IPS-NIHi7 (cell line): ENCODE results near the gene INVS.
"Not testable (repeated sequence)": the region's sequence is repeated elsewhere in the genome, so short reads cannot be mapped to it uniquely, and the experiment has no call there.

ENCODE experiments used
- DNase-seq: peaks from one replicate; pipeline ENCODE4 v3.0.0; 2012; ENCODE audit warnings: mixed read lengths; ENCODE audit errors: extremely low spot score

The INVS gene

DNA sequence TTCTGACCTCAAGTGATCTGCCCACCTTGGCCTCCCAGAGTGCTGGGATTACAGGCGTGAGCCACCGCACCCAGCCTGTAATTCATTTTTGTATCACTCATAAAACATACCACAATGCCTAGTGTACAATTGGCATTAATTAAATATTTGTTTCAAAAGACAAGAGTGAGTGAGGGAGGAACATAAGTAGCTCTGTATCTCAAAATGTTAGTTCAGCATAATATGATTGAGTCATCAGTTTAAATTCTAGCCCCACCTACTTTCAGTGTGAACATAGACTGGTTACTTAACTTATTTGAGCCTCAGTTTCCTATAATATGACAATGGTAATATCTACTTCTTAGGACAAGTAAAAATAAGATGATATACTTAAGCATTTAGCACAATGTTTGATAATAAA, 26.9 kb downstream of the INVS start:
- DNase-seq: no peak

DNA sequence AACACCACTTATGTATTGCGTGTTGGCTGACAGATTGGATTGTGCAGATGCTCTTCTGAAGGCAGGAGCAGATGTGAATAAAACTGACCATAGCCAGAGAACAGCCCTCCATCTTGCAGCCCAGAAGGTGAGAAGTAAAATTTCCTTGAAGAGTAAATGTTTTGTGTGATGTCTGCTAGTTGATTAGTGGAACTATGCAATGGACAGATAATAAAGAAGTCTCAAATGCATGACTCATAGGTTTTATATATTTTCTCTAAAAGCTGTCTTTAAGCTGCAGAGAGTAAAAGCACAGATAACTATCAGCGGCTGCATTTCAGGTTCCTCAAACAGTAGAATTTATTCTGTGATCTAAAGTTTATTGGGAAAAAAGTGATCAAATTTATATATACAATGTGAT, 27.4 kb downstream of the INVS start:
- DNase-seq: no peak

DNA sequence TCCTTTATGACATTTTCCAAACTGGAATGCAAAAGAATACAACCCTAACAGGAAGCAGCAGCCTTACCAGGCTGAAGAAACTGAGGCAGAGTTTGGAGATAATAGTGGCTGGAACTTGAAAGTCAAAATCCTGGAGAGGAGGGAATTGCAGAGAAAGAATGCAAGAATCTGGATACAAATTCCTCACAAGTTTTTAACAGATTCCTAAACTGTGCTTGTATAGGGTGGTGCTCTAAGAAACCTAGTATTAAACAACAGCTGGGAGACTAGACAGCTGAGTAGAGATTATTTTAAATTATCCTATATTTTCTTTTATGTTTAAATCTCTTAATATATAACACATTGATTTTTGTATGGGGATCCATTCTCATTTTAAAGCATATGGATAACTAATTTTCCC, 30.7 kb downstream of the INVS start:
- DNase-seq: no peak

DNA sequence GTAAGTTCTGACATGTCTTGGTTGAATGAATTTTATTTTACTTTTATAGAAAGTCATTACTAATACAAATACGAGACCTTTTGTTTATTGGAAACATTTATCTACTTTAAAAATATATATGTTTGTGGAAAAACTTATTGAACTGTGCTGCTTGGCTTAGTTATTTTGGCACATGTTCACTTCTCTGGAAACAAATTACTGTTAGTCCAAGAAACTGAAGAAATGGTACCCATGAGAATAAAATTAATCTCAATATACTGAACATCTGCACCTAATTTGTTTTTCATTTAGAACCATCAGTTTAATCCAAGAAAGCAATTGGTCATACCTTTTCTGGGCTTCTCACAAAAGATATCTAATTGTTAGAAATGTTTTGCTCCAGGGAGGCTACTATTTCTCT, 32.2 kb downstream of the INVS start:
- DNase-seq: no peak

DNA sequence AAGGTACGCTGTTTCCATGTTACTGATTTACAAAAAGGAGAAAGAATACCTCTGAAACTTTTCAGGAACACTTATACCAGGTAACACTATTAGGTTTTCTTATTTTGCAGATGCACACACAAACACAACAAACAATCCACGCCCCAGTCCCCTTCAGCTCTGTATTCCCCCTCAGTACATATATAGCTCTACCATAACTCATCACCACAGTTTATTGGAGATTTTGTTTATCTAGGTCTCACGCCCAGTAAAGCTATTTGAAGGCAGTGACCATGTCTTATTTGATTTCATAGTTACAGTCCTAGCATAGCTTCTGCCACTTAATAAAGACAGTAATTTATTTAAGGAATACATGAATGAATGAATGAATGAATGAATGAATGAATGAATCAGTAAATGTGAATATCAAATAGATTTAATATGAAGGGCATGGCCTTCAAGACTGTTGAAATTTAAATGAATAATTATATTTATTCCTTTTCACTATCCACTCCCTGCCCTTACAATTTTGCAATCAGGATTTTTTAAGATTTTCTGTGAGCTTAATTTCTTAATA, 32.9 kb downstream of the INVS start:
- DNase-seq: no peak

DNA sequence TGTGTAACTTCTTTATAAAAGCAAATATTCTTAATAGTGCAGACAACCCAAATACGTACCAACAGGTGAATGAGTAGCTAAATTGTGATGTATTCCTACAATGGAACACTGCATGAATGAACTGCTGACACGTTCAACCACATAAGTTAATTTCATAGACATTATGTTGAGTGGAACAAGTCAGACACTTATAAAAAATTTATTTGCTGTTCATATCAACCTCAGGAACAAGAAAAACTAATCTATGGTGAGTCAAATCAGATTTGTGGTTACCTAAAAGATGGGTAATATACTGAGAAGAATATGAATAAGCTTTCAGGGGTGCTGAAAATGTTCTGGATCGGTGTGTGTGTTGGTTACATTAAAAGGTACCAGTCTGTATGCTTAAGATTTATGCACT, 35.7 kb downstream of the INVS start:
- no peak for DNase-seq

DNA sequence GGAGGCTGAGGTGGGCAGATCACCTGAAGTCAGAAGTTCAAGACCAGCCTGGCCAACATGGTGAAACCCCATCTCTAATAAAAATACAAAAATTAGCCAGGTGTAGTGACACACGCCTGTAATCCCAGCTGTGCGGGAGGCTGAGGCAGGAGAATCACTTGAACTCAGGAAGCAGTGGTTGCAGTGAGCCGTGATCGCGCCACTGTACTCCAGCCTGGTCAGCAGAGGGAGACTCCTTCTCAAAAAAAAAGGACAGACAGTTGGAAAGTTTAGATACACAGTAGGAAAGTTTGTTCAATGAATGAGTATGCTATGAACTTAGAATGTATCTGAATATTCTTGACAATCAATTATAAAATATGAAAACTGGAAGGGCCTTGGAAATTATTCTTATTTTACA, 37.8 kb downstream of the INVS start:
- DNase-seq: not testable (repeated sequence)

DNA sequence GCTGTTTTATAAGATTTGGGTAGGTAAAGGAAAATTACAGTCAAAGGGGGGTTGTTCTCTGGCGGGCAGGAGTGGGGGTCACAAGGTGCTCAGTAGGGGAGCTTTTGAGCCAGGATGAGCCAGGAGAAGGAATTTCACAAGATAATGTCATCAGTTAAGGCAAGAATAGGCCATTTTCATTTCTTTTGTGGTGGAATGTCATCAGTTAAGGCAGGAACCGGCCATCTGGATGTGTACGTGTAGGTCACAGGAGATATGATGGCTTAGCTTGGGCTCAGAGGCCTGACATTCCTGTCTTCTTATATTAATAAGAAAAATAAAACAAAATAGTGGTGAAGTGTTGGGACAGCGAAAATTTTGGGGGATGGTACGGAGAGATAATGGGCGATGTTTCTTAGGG, 41.3 kb downstream of the INVS start:
- DNase-seq: not testable (repeated sequence)

DNA sequence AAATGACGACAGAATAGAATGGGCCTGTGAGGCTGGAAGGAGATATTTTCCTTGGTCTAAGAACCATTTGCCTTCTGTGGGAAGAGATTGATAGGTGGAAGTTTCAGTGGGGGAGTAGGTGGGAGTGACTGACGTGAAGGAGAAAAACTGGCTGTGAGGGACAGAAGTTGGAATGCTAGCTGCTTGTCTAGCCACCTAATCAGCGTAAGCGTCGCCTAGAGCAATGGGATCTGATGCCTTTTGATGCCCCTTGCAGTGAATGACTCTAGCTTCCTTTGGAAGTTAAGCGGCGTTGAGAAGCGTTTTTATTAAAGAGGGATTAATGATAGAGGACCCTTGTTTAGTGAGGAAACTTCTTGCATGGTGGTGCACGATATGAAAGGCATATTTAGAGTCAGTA, 42.8 kb downstream of the INVS start:
- not testable (repeated sequence) for DNase-seq

DNA sequence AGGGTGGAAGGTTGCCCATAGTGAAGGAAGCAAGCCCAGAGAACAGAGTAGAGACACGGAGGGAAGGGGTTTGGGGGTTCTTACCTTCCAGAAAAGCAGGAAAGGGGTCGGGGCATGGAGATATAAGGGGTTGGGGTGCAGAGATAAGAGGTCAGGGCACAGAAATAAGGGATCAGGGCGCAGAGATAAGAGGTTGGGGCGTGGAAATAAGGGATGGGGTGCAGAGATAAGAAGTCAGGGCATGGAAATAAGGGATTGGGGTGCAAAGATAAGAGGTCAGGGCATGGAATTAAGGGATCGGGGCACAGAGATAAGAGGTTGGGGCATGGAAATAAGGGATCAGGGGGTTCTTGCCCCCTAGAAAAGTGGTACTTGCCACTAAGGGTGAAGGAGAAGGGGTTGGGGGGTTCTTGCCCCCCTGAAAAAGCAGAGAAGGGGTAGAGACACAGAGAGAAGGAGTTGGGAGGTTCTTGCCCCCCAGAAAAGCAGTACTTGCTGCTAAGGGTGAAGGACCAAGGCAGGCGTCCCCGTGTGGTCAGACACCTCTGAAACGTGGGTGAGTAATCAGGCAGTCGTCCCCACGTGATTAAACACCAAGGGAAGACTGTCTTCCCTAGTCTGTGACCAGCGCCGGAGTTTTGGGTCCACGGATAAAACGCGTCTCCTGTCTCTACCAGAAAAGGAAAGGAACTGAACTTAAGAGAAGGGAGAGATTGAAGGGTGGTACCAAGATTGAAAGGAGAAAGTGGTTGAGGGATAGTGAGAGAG, 46.3 kb downstream of the INVS start:
- DNase-seq: not testable (repeated sequence)

DNA sequence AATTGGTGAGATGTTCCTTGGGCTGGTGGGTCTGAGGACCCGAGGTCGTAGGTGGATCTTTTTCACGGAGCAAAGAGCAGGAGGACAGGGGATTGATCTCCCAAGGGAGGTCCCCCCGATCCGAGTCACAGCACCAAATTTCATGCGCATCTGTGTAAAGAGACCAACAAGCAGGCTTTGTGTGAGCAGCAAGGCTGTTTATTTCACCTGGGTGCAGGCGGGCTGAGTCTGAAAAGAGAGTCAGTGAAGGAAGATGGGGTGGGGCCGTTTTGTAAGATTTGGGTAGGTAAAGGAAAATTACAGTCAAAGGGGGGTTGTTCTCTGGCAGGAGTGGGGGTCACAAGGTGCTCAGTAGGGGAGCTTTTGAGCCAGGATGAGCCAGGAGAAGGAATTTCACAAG, 46.9 kb downstream of the INVS start:
- not testable (repeated sequence) for DNase-seq

DNA sequence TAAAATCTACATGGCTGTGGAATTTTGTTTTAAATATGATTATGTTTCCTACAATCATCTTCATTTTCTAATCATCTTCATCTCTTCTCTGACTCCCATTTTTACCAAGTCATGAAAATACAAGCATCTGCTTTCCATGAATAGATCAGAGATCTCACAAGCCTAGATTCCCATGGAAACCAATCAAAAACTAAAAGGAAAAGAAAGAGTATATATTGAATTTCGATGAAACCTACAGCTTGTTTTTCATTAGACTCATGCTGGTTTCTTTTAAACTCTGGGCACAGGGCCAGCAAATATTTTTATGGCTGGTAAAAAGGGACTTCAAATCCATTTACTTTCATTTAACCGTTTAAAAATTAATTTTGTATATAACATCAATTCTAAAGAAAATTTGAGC, 51.2 kb downstream of the INVS start:
- DNase-seq: no peak

DNA sequence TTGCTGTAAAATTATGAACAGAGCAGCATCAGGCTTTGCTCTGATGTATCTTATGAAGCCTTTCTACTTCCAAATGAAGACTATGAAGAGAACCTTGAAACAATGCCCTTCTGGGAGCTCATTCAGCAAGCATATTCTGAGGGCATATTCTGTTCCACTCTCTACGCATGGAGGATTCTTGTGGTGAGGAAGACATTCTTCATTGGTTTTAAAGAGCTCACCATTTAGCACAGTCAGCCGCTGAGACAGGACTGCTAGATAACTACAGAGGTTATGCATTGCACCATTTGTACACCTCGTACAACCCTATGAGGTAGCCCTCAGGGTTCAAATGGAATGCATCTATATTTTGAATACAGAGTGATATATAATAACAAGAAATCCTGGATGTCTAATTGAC, 61.0 kb downstream of the INVS start:
- no peak for DNase-seq

DNA sequence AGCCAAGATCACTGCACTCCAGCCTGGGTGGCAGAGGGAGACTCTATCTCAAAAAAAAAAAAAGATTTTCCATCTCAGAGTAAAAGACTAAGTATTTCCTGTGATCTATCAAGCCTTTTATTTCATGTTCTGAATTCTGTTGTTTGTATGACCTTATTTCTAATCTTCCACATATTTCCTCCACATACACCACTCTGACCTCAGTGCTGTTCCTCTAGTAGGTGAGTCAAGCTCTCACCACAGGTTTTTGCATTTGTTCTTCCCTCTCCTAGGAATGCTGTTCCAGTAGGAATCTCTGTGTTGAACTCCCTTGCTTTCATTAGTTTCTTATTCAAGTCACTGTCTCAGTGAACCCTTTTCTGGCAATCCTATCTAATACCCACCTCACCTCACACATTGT, 68.1 kb downstream of the INVS start:
- DNase-seq: no peak

DNA sequence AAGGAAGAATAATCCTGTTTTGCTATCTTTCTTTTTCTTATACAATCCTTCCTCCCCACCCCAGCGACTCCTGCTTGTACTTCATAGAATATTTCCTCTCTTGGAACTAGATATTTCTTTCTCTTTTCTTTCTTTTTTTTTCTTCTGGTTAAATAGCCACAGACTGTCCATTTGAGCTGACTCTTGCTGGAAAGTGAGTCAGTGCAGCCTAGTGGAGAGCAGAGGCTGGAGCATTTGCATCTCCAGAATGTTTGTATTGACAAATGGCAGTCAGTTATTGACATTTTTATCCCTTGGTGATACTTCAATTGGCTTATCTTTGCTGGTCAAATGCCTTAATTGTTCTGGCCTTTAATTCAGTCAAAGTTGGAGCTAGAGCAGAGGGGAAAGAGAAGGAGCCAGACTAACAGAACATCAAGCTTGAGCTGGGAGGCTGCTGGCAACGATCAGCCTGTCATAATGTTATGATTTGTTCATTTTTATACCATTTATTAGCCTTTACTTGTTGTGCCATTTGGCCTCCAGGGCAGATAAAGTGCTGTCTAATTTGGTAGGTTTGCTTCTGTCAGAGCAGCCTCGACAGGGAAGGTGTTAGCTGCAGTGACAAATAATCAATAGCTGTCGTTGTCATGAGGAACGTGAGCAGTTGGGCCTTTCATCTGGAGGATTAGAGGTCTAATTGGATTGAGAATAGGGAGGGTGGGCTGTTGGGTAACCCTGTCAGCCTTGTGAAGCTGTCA, 69.0 kb downstream of the INVS start:
- DNase-seq: peak; percentile 14

DNA sequence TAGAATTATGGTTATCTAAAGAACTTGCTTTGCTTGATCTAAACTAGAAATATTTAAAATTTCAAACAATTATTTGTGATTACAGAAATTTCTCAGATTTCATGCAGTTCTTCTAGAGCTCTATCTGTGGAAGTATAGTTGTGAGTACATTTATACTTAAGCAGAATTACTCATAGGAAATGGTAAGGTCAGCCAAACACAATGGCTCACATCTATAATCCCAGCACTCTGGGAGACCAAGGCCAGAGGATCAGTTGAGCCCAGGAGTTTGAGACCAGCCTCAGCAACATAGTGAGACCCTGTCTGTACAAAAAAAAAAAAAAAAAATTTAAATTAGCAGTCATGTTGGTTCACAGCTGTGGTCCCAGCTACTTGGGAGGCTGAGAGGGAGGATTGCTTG, 71.0 kb downstream of the INVS start:
- DNase-seq: no peak

DNA sequence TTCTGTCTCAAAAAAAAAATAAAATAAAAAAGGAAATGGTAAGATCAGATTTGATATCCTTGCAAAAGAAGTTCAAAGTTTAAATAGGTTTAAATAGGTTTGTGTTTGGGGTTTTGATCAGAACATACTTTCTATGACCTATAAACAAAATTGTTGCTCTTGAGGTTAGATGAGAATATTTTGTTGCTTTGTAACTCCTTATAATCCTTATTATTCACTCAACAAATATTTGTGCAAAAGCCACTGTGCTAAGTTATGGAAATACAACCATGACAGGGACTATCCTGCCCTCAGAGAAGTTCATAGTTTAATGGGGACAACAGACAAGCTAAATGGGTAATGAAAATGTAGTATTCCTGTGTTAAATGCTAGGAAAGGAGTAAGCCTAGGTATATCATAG, 71.5 kb downstream of the INVS start:
- DNase-seq: no peak

DNA sequence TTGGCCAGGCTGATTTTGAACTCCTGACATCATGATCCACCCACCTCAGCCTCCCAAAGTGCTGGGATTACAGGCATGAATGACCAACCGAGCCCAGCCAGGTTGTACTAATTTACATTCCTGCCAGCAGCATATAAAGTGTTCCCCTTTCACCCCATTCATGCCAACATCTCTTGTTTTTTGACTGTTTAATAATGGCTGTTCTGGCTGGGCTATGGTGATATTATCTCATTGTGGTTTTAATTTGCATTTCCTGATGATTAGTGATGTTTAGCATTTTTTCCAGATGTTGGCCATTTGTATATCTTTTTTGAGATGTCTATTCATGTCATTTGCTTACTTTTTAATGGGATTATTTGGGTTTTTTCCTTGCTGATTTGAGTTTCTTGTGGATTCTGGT, 87.3 kb downstream of the INVS start:
- DNase-seq: no peak

DNA sequence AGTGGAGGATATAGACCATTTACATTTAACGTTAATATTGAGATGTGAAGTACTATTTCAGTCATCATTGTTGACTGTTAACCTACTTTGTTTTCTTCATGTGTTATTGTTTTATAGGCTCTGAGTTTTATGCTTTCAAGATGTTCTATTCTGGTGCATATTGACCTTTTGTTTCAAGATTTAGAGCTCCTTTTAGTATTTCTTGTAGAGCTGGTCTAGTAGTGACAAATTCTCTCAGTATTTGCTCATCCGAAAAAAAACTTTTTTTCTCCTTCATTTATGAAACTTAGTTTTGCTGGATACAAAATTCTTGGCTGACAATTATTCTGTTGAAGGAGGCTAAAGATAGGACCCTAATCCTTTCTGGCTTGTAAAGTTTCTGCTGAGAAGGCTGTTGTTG, 91.3 kb downstream of the INVS start:
- no peak for DNase-seq

DNA sequence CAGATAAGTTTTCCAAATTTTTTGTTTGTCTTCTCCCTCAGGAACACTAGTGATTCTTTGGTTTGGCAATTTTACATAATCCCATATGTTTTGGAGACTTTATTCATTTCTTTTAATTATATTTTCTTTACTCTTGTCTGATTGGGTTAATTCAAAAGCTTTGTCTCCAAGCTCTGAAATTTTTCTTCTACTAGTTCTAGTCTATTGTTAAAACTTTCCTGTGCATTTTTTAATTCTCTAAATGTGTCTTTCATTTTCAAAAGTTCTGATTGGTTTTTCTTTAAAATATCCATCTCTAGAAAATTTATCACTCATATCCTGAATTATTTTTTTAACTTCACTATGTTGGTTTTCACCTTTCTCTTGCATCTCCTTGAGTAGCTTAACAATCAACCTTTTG, 92.2 kb downstream of the INVS start:
- DNase-seq: no peak

DNA sequence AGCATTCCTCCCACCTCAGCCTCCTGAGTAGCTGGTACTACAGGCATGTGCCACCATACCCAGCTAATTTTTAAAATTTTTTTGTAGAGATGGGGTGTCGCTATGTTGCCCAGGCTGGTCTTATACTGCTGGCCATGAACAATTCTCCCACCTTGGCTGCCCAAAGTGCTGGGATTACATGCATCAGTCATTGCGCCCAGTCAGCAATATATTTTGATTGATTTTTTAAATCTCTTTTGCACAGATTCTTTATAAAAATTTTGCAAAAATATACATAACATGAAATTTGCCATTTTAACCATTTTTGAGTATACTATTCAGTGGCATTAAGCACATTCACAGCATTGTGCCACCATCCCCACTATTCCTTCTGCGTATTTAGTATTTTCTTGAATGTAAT, 94.0 kb downstream of the INVS start:
- DNase-seq: no peak

DNA sequence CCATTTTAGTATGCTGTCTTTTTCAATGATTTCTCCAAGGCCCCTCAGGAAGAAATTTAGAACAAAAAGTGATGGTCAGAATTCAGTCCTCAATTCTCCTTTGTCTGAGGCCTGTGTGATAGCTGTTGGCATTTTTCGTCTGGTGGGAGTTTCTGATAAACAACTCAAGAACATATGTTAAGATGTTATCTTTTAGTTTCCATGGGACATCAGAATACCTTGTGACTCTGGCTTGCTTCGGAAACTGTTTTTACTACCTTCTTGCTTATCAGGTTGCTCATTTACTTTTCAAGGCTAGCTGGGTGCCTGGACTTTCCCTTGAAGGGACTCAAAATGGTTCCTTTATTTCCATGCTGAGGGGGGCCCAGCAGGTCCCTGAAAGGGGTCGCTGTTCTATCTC, 97.2 kb downstream of the INVS start:
- no peak for DNase-seq

DNA sequence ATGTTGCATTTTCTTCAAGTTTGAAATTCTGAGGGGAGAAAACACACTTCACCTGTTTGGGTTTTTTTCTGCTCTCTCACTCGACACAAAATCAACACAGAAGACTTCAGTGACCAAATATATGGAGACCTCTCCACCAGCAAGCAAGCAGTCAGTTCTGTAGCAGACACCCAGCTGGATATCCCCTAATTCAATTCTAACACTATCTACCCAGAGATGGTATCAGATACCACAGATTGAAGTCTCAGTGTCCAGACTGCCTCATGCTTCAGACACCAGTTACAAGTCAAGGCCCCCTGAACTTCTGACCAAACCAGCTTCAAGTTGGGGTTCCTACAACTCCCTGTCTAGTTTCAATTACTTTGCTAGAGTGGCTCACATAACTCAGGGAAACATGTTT, 97.8 kb downstream of the INVS start:
- DNase-seq: no peak
